Fibroblast of lung (primary cell): ENCODE results near the gene C12orf43. TPM values are rescaled to one million over a fixed set of nuclear protein-coding genes. Genes with fewer than 3 reads are reported as not detected.
A peak's percentile ranks its signal among the peaks of the same experiment; 100 is the strongest.

Experiments used
- DNase-seq, 2 donors: peaks; one replicate each; pipeline versions ENCODE4 v3.0.0 to v3.0.0-alpha.2; 2010; ENCODE audit warnings: low read depth in 2 of 2
- H2AFZ ChIP-seq: 2 replicates; pipeline ENCODE4 v1.5.1; 2012; ENCODE audit warnings: low read length, control low read depth, inconsistent platforms
- H3K27ac ChIP-seq: 2 replicates; pipeline ENCODE4 v1.5.1; 2011; ENCODE audit warnings: low read length, control low read depth; ENCODE audit not compliant: insufficient read depth
- H3K27me3 ChIP-seq: 2 replicates; pipeline ENCODE4 v1.5.1; 2011; ENCODE audit warnings: mild to moderate bottlenecking, low read length; ENCODE audit not compliant: control insufficient read depth, insufficient read depth
- H3K36me3 ChIP-seq: 2 replicates; pipeline ENCODE4 v1.5.1; 2011; ENCODE audit warnings: low read length; ENCODE audit not compliant: control insufficient read depth, insufficient read depth
- H3K4me1 ChIP-seq: 2 replicates; pipeline ENCODE4 v1.5.1; 2011; ENCODE audit warnings: low read length; ENCODE audit not compliant: control insufficient read depth, insufficient read depth; ENCODE audit errors: extremely low read depth
- H3K4me2 ChIP-seq: 2 replicates; pipeline ENCODE4 v1.5.1; 2011; ENCODE audit warnings: low read length, control low read depth; ENCODE audit not compliant: insufficient read depth; ENCODE audit errors: extremely low read depth
- H3K4me3 ChIP-seq, 4 experiments: fragments of 200-600 bp in 1 of 4; sonication (generic) in 1 of 4; replicated peaks in 1 of 4; 2 replicates each; pipeline ENCODE4 v1.5.1; 2011 to 2016; ENCODE audit warnings: low read length in 4 of 4, low read depth in 3 of 4, mild to moderate bottlenecking in 3 of 4, control low read depth in 2 of 4, inconsistent platforms in 1 of 4, mixed read lengths in 1 of 4; ENCODE audit not compliant: insufficient read depth in 1 of 4; ENCODE audit errors: control extremely low read depth in 1 of 4
- H3K79me2 ChIP-seq: 2 replicates; pipeline ENCODE4 v1.5.1; 2012; ENCODE audit warnings: mild to moderate bottlenecking, low read length, inconsistent platforms; ENCODE audit not compliant: control insufficient read depth, insufficient read depth
- H3K9ac ChIP-seq: 2 replicates; pipeline ENCODE4 v1.5.1; 2011; ENCODE audit warnings: mild to moderate bottlenecking, low read length, control low read depth; ENCODE audit not compliant: insufficient read depth
- H3K9me3 ChIP-seq: 2 replicates; pipeline ENCODE4 v1.5.1; 2012; ENCODE audit warnings: low read depth, low read length; ENCODE audit not compliant: control insufficient read depth, insufficient read depth
- H4K20me1 ChIP-seq: 2 replicates; pipeline ENCODE4 v1.5.1; 2011; ENCODE audit warnings: low read length; ENCODE audit not compliant: control insufficient read depth, insufficient read depth; ENCODE audit errors: extremely low read depth
- CTCF ChIP-seq, 2 donors: IDR thresholded peaks in 1 of 2; conservative IDR thresholded peaks in 1 of 2; 1 replicate in 1 of 2; 2 replicates in 1 of 2; pipeline ENCODE4 v1.5.1; 2011 to 2012; ENCODE audit warnings: low read length in 2 of 2, control low read depth in 1 of 2, inconsistent platforms in 1 of 2, low read depth in 1 of 2, mild to moderate bottlenecking in 1 of 2
- EZH2 ChIP-seq: IDR thresholded peaks from 2 replicates; pipeline ENCODE4 v1.5.1; 2012; ENCODE audit warnings: low read length, control low read depth, mild to moderate bottlenecking; ENCODE audit errors: missing control alignments
- polyA plus RNA-seq, 2 donors: library from polyadenylated mRNA; depleted of rRNA in 1 of 2; stranded (reverse) in 1 of 2; unstranded in 1 of 2; fragments of >200 nt; gene quantifications; 2 replicates each; pipeline ENCODE4 v1.2.1, GENCODE V29; 2011 to 2012; ENCODE audit warnings: missing spikeins in 1 of 2
- total RNA-seq: library from RNA; depleted of rRNA; stranded (reverse); fragments of >200 nt; gene quantifications from 2 replicates; pipeline ENCODE4 v1.2.1, GENCODE V29; 2014

Gene C12orf43
- total and polyA plus RNA-seq, 2 donors (not counting 1 experiment from before 2014, with no cell fraction given) = 11.4 to 14.7 TPM

- no peak for TF ChIP-seq CTCF (conservative IDR thresholded peaks at IDR 0.05 in 1 of 2, IDR thresholded peaks at IDR 0.05 in 1 of 2; ENCODE audit: low read depth in 1 of 2, low read length in 2 of 2)
- TF ChIP-seq EZH2 = no peak
- no peaks in the 10 kb centered on the region for H4K20me1 ChIP-seq
- H3K4me2 ChIP-seq = no peak overlapping the region
- no peak overlapping the region for H2AFZ ChIP-seq
- no peaks in the 10 kb centered on the region for H3K4me1 ChIP-seq
- H3K9ac ChIP-seq = no peak overlapping the region
- H3K27me3 ChIP-seq = no peaks in the 10 kb centered on the region
- no peak overlapping the region for H3K4me3 ChIP-seq
- no peak for DNase-seq
- H3K36me3 ChIP-seq = peaks cover 12% of the 10 kb centered on the region
- no peaks in the 10 kb centered on the region for H3K9me3 ChIP-seq
- no peak overlapping the region for H3K27ac ChIP-seq
- H3K79me2 ChIP-seq = peaks cover 3% of the 10 kb centered on the region
Measured at GRCh38 chr12:121010860-121011259, 5.4 kb downstream of the C12orf43 start.

GRCh38 chr12:121009741-121010140 is 6.5 kb downstream of the C12orf43 start:
- TF ChIP-seq CTCF (conservative IDR thresholded peaks at IDR 0.05 in 1 of 2, IDR thresholded peaks at IDR 0.05 in 1 of 2; ENCODE audit: low read depth in 1 of 2, low read length in 2 of 2) (peak; percentile 43 to 66), EZH2 (no peak)
- DNase-seq = peak; percentile 28 to 54
- no peak overlapping the region for H3K9ac ChIP-seq
- H3K4me1 ChIP-seq = no peaks in the 10 kb centered on the region
- no peaks in the 10 kb centered on the region for H4K20me1 ChIP-seq
- no peak overlapping the region for H2AFZ ChIP-seq
- peaks cover 12% of the 10 kb centered on the region for H3K36me3 ChIP-seq
- no peak overlapping the region for H3K27ac ChIP-seq
- no peaks in the 10 kb centered on the region for H3K9me3 ChIP-seq
- H3K27me3 ChIP-seq = no peaks in the 10 kb centered on the region
- H3K4me2 ChIP-seq = no peak overlapping the region
- H3K79me2 ChIP-seq = no peaks in the 10 kb centered on the region
- no peak overlapping the region for H3K4me3 ChIP-seq

- Histone ChIP-seq H3K4me2 (no peak overlapping the region), H2AFZ (no peak overlapping the region), H3K79me2 (no peaks in the 10 kb centered on the region), H3K4me1 (no peaks in the 10 kb centered on the region), H3K27ac (no peak overlapping the region), H3K9ac (no peak overlapping the region), H3K36me3 (peaks cover 14% of the 10 kb centered on the region), H3K4me3 (no peak overlapping the region), H3K27me3 (no peaks in the 10 kb centered on the region), H3K9me3 (no peaks in the 10 kb centered on the region), H4K20me1 (no peaks in the 10 kb centered on the region)
- DNase-seq = no peak
- no peak for TF ChIP-seq CTCF (conservative IDR thresholded peaks at IDR 0.05 in 1 of 2, IDR thresholded peaks at IDR 0.05 in 1 of 2; ENCODE audit: low read depth in 1 of 2, low read length in 2 of 2)
- no peak for TF ChIP-seq EZH2
Measured at GRCh38 chr12:121008347-121009098, 7.8 kb downstream of the C12orf43 start.
